GM23248 (cell line): ENCODE results near the gene TRIB2. TPM values are rescaled to one million over a fixed set of nuclear protein-coding genes. Genes with fewer than 3 reads are reported as not detected.

ENCODE experiments used
- DNase-seq: peaks from one replicate; pipeline ENCODE4 v3.0.0-alpha.2; 2015
- H2AFZ ChIP-seq: fragments of 200-600 bp; sonication (generic); 2 replicates; pipeline ENCODE4 v1.6.1; 2016; ENCODE audit warnings: antibody characterized with exemption
- H3F3A ChIP-seq: fragments of 200-600 bp; sonication (generic); 2 replicates; pipeline ENCODE4 v1.6.1; 2016; ENCODE audit warnings: mild to moderate bottlenecking, antibody characterized with exemption, mixed run types; ENCODE audit not compliant: insufficient read depth
- H3K27ac ChIP-seq: fragments of 200-600 bp; sonication (generic); 2 replicates; pipeline ENCODE4 v1.5.1; 2016; ENCODE audit warnings: mild to moderate bottlenecking
- H3K27me3 ChIP-seq: fragments of 200-600 bp; sonication (generic); replicated peaks from 2 replicates; pipeline ENCODE4 v1.6.1; 2016; ENCODE audit warnings: mild to moderate bottlenecking; ENCODE audit not compliant: insufficient read depth
- H3K36me3 ChIP-seq: fragments of 200-600 bp; sonication (generic); 2 replicates; pipeline ENCODE4 v1.6.1; 2016; ENCODE audit warnings: low read depth, mild to moderate bottlenecking
- H3K4me1 ChIP-seq: fragments of 200-600 bp; sonication (generic); 2 replicates; pipeline ENCODE4 v1.6.1; 2016; ENCODE audit warnings: mild to moderate bottlenecking; ENCODE audit not compliant: insufficient read depth
- H3K4me2 ChIP-seq: fragments of 200-600 bp; sonication (generic); one replicate; pipeline ENCODE4 v1.6.1; 2016; ENCODE audit warnings: mild to moderate bottlenecking; ENCODE audit not compliant: unreplicated experiment
- H3K4me3 ChIP-seq: fragments of 200-600 bp; sonication (generic); 2 replicates; pipeline ENCODE4 v1.5.1; 2016; ENCODE audit warnings: mild to moderate bottlenecking
- H3K79me2 ChIP-seq: fragments of 200-600 bp; sonication (generic); 2 replicates; pipeline ENCODE4 v1.6.1; 2016; ENCODE audit warnings: mild to moderate bottlenecking; ENCODE audit not compliant: insufficient read depth
- H3K9ac ChIP-seq: fragments of 200-600 bp; sonication (generic); 2 replicates; pipeline ENCODE4 v1.6.1; 2016; ENCODE audit warnings: mild to moderate bottlenecking
- H3K9me2 ChIP-seq: fragments of 200-600 bp; sonication (generic); 2 replicates; pipeline ENCODE4 v1.6.1; 2016; ENCODE audit warnings: mixed run types, mild to moderate bottlenecking, moderate library complexity; ENCODE audit not compliant: insufficient read depth
- H3K9me3 ChIP-seq: fragments of 200-600 bp; sonication (generic); one replicate; pipeline ENCODE4 v1.6.1; 2017; ENCODE audit warnings: low read depth
- H4K20me1 ChIP-seq: fragments of 200-600 bp; sonication (generic); 2 replicates; pipeline ENCODE4 v1.6.0; 2016; ENCODE audit not compliant: insufficient read depth
- EZH2 ChIP-seq: fragments of 200-600 bp; sonication (generic); IDR thresholded peaks from 2 replicates; pipeline ENCODE4 v1.6.1; 2018; ENCODE audit warnings: antibody characterized with exemption, mild to moderate bottlenecking; ENCODE audit not compliant: insufficient read depth, poor library complexity, severe bottlenecking
- EZH2phosphoT487 ChIP-seq: fragments of 200-600 bp; sonication (generic); IDR thresholded peaks from 2 replicates; pipeline ENCODE4 v1.6.1; 2018; ENCODE audit warnings: antibody characterized with exemption, moderate library complexity, mild to moderate bottlenecking, low read depth; ENCODE audit not compliant: insufficient read depth
- WGBS, 2 experiments: methylation state at CpG; one replicate each; pipeline ENCODE4 v1.1.6; 2015 to 2017; ENCODE audit warnings: low lambda C conversion rate in 2 of 2, low coverage in 1 of 2; ENCODE audit errors: missing lambda C conversion rate in 2 of 2; 5-methylcytosine and 5-hydroxymethylcytosine counted together
- in situ Hi-C: fragments of 300-500 bp; cut with MboI; formaldehyde crosslinking; loops from 2 replicates; pipeline ENCODE4 v1.15.0; 2020
- polyA plus RNA-seq: library from polyadenylated mRNA; unstranded; fragments of >200 nt; fragmentation: Nextera tagmentation; extraction: Ambion mirVana; gene quantifications from 2 replicates; pipeline ENCODE4 v1.2.1, GENCODE V29; 2016
- total RNA-seq: library from RNA; depleted of rRNA; stranded (reverse); fragments of >200 nt; shearing (Covaris generic); gene quantifications from 2 replicates; pipeline ENCODE4 v1.2.3, GENCODE V29; 2014

TRIB2 gene
- total and polyA plus RNA-seq, 2 experiments from 2014 or later, result 31.5 to 46.9 TPM

- Histone ChIP-seq H3K27me3 (no peaks in the 10 kb centered on the region), H3K36me3 (no peaks in the 10 kb centered on the region), H3K9me3 (no peaks in the 10 kb centered on the region), H3K27ac (peak overlapping the region; percentile 95), H3K79me2 (no peaks in the 10 kb centered on the region), H3K4me2 (peak overlapping the region; percentile 71), H3K4me3 (peak overlapping the region; percentile 41), H3K4me1 (peaks cover 37% of the 10 kb centered on the region), H2AFZ (peak overlapping the region; percentile 53), H4K20me1 (no peaks in the 10 kb centered on the region), H3K9me2 (no peaks in the 10 kb centered on the region), H3K9ac (peak overlapping the region; percentile 71), H3F3A (peaks cover 29% of the 10 kb centered on the region)
- 1 to 5% methylated on average over 7 of the region's 7 CpGs for WGBS, 2 experiments
- TF ChIP-seq EZH2phosphoT487, result no peak
- TF ChIP-seq EZH2, result no peak
- in situ Hi-C loops, result no loop called here
- peak; percentile 91 for DNase-seq
Measured at GRCh38 chr2:12702168-12703121, 14.3 kb upstream of the TRIB2 start.

DNA sequence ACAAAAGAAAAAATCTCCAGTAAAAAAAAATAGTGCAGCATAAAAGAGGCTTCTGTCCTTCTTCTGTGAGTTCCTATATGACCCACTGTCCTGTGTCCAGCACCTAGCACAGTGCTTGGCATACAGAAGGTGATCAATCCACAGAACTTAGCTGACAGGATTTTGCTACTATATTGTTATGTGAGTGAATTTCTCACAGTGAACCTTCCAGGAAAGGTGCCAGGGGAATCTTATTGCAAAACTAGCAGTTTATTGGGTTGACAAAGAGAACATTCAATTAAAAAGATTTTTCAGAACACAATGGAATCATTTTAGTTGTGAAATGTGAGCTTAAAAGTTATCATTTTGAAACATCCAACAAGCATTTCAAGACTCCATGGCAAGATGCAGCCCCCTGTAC, 12.4 kb upstream of the TRIB2 start:
- Histone ChIP-seq H2AFZ (no peak overlapping the region), H3K4me3 (no peak overlapping the region), H4K20me1 (no peaks in the 10 kb centered on the region), H3K4me2 (peak overlapping the region; percentile 8), H3K9me2 (no peaks in the 10 kb centered on the region), H3K36me3 (no peaks in the 10 kb centered on the region), H3K4me1 (peaks cover 37% of the 10 kb centered on the region), H3K27me3 (no peaks in the 10 kb centered on the region), H3K9ac (no peak overlapping the region), H3K9me3 (no peaks in the 10 kb centered on the region), H3K79me2 (no peaks in the 10 kb centered on the region), H3F3A (peaks cover 29% of the 10 kb centered on the region), H3K27ac (no peak overlapping the region)
- in situ Hi-C loops, result no loop called here
- TF ChIP-seq EZH2phosphoT487 (no peak), EZH2 (no peak)
- DNase-seq, result peak; percentile 69

DNA sequence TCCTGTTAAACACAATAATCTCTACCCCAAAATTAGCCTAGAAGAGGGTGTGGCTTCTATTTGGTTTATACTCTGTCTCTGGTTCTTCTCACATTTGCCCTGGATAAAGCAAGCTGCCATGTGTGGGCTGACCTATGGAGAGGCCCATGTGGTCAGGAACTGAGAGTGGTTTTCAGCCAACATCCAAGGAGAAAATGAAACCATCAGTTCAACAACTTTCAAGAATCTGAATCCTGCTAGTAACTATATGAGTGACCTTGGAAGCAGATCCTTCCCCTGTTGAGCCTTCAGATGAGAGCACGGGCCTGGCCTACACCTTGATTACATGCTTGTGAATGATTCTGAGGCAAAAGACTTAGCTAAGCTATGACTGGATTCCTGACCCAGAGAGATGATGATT, 11.5 kb upstream of the TRIB2 start:
- no peak overlapping the region for H3K9ac ChIP-seq
- in situ Hi-C loops, result no loop called here
- H3K79me2 ChIP-seq, result no peaks in the 10 kb centered on the region
- no peaks in the 10 kb centered on the region for H4K20me1 ChIP-seq
- no peaks in the 10 kb centered on the region for H3K9me3 ChIP-seq
- DNase-seq, result no peak
- H2AFZ ChIP-seq, result no peak overlapping the region
- H3K27ac ChIP-seq, result no peak overlapping the region
- peaks cover 37% of the 10 kb centered on the region for H3K4me1 ChIP-seq
- H3K27me3 ChIP-seq, result no peaks in the 10 kb centered on the region
- H3K36me3 ChIP-seq, result no peaks in the 10 kb centered on the region
- TF ChIP-seq EZH2 (no peak), EZH2phosphoT487 (no peak)
- H3F3A ChIP-seq, result peaks cover 29% of the 10 kb centered on the region
- no peaks in the 10 kb centered on the region for H3K9me2 ChIP-seq
- H3K4me2 ChIP-seq, result no peak overlapping the region
- 73 to 84% methylated on average over 1 of the region's 1 CpG for WGBS, 2 experiments
- no peak overlapping the region for H3K4me3 ChIP-seq

DNA sequence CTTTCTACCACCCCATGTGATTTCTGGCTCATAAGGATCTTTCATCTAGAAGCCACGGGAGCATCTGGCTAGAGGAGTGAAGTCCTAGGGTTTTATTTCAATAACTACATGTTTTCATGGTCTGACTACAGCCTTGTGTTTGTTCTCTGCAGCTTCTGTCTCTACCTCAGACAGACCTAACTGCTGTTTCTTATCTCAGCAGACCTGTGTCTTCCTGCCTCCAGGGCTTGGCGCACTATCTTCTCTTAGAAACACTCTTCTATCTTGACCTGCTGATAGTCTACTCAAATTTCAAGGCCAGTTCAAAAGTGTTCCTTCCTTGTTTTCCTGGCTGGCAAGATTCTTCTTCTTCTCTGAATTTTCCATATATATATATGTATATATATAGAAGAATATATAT, 11.0 kb upstream of the TRIB2 start:
- Histone ChIP-seq H3K27me3 (no peaks in the 10 kb centered on the region), H4K20me1 (no peaks in the 10 kb centered on the region), H3K9me3 (no peaks in the 10 kb centered on the region), H3K27ac (no peak overlapping the region), H3K9ac (no peak overlapping the region), H3K4me1 (peaks cover 36% of the 10 kb centered on the region), H3K4me3 (no peak overlapping the region), H2AFZ (no peak overlapping the region), H3K79me2 (no peaks in the 10 kb centered on the region), H3F3A (peaks cover 29% of the 10 kb centered on the region), H3K4me2 (no peak overlapping the region), H3K36me3 (no peaks in the 10 kb centered on the region), H3K9me2 (no peaks in the 10 kb centered on the region)
- TF ChIP-seq EZH2phosphoT487, result no peak
- TF ChIP-seq EZH2, result no peak
- WGBS, 2 experiments, result 96 to 97% methylated on average over 2 of the region's 2 CpGs
- no peak for DNase-seq
- in situ Hi-C loops, result no loop called here
